WERI-Rb-1 (cell line): ENCODE results near the gene C20orf96.
"Not testable (repeated sequence)": the region's sequence is repeated elsewhere in the genome, so short reads cannot be mapped to it uniquely, and the experiment has no call there.

ENCODE experiments used
- DNase-seq: peaks from one replicate; pipeline ENCODE4 v3.0.0-alpha.2; 2020
- H3K27ac ChIP-seq: fragments of 250-450 bp; sonication (Bioruptor Pico); 2 replicates; pipeline ENCODE4 v1.5.1; 2020; ENCODE audit warnings: mild to moderate bottlenecking, moderate library complexity
- H3K27me3 ChIP-seq: fragments of 250-450 bp; sonication (Bioruptor Pico); 2 replicates; pipeline ENCODE4 v1.5.1; 2021; ENCODE audit warnings: mild to moderate bottlenecking, low read depth, moderate library complexity; ENCODE audit not compliant: insufficient read depth, severe bottlenecking
- H3K36me3 ChIP-seq: fragments of 250-450 bp; sonication (Bioruptor Pico); 2 replicates; pipeline ENCODE4 v1.5.1; 2020; ENCODE audit warnings: mild to moderate bottlenecking, moderate library complexity
- H3K4me3 ChIP-seq: 2 replicates; pipeline ENCODE4 v1.5.1; 2011; ENCODE audit warnings: low read depth, mild to moderate bottlenecking, control low read depth, low read length
- H3K9me3 ChIP-seq: fragments of 250-450 bp; sonication (Bioruptor Pico); 2 replicates; pipeline ENCODE4 v1.5.1; 2021; ENCODE audit warnings: mild to moderate bottlenecking, moderate library complexity; ENCODE audit not compliant: severe bottlenecking
- CTCF ChIP-seq: IDR thresholded peaks from 2 replicates; pipeline ENCODE4 v1.5.1; 2011; ENCODE audit warnings: low read depth, mild to moderate bottlenecking, control low read depth, inconsistent platforms, low read length

The C20orf96 gene

GRCh38 chr20:290084-290831, at the start of gene C20orf96:
Gene C20orf96, minus strand, starts transcription at chr20:290750. Its CDS starts 140 bp downstream, at chr20:290610.
- Histone ChIP-seq H3K27me3 (no peaks in the 10 kb centered on the region), H3K9me3 (no peaks in the 10 kb centered on the region), H3K36me3 (peaks cover 15% of the 10 kb centered on the region), H3K27ac (peak within 1 kb of the TSS; percentile 85), H3K4me3 (peak within 1 kb of the TSS; percentile 98)
- peak; percentile 95 for DNase-seq
- peak; percentile 45 for TF ChIP-seq CTCF

- not testable (repeated sequence) for H3K36me3 ChIP-seq, H3K27ac ChIP-seq, H3K27me3 ChIP-seq, DNase-seq, H3K4me3 ChIP-seq, H3K9me3 ChIP-seq
Observed at GRCh38 chr20:336040-336439, 45.5 kb upstream of the C20orf96 start.

GRCh38 chr20:334578-334977, 44.0 kb upstream of the C20orf96 start:
- Histone ChIP-seq H3K27me3 (no peaks in the 10 kb centered on the region), H3K9me3 (no peaks in the 10 kb centered on the region), H3K36me3 (peaks cover 6% of the 10 kb centered on the region), H3K27ac (no peak overlapping the region), H3K4me3 (no peak overlapping the region)
- no peak for DNase-seq
- no peak for TF ChIP-seq CTCF

- H3K9me3 ChIP-seq: no peaks in the 10 kb centered on the region
- TF ChIP-seq CTCF: peak; percentile 86
- no peak overlapping the region for H3K4me3 ChIP-seq
- peaks cover 30% of the 10 kb centered on the region for H3K36me3 ChIP-seq
- no peaks in the 10 kb centered on the region for H3K27me3 ChIP-seq
- DNase-seq: peak; percentile 69
- H3K27ac ChIP-seq: peak overlapping the region; percentile 84
Observed at GRCh38 chr20:330233-331149, 39.9 kb upstream of the C20orf96 start.

GRCh38 chr20:329851-330232, 39.3 kb upstream of the C20orf96 start:
- Histone ChIP-seq H3K36me3 (peaks cover 30% of the 10 kb centered on the region), H3K27me3 (no peaks in the 10 kb centered on the region), H3K9me3 (no peaks in the 10 kb centered on the region), H3K4me3 (no peak overlapping the region), H3K27ac (peak overlapping the region; percentile 84)
- peak; percentile 32 for DNase-seq
- TF ChIP-seq CTCF: no peak
